ENCODE measurements around the gene ARHGAP6.
"Not testable (repeated sequence)": the region's sequence is repeated elsewhere in the genome, so short reads cannot be mapped to it uniquely, and the experiment has no call there.

The ARHGAP6 gene

DNA sequence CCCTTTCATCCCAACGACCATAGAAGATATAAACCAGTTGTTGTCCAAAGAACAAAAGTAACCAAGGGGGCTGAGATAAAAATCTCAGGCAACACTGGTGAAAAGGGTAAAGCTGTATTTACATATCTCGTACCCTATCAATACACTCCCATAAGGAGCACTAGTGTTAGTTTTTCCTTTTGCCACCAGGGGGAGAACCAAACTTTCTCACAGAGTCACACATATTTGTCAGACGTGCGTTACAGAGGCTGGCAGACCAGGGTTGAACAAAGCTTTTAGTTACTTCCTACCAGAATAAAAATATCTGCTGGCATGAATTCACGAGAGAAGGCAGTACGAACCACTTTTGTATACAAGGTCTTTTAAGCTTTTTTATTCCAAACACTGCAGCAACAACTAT is 284.3 kb downstream of the ARHGAP6 start:
- peak; percentile 43 for DNase-seq (ENCODE audit: low read depth, low spot score)
- no peak overlapping the region for H3K4me3 ChIP-seq (ENCODE audit: low read length)

DNA sequence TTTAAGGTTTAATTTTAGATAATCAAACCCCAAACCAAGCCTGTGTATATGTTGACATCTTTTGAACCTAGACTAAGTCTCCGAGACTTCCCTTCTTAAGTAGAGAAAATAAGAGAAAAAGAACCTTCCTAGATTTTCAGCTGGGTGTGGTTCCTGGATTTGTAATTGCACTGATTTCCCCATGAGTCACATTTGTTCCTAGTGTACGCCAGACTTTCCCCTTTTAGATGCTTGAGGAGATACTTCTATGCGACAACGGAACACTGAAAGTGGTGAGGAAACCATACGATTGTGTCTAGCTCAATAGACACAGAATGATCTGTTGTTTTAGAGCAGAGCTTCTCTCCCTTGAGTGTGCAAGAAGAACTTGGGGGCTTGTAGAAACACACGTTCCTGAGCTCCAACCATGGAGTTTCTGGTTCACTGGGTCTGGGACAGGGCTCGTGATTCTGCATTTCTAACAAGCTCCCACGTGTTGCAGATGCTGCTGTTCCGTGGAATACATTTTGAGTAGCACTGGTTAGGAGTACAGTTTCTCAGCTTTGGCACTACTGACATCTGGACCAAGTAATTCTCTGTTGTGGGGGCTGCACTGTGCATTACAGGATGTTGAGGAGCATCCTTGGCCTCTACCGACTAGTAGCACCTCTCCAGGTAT is 285.4 kb downstream of the ARHGAP6 start:
- no peak for DNase-seq (ENCODE audit: low read depth, low spot score)
- H3K4me3 ChIP-seq (ENCODE audit: low read length) = no peak overlapping the region

DNA sequence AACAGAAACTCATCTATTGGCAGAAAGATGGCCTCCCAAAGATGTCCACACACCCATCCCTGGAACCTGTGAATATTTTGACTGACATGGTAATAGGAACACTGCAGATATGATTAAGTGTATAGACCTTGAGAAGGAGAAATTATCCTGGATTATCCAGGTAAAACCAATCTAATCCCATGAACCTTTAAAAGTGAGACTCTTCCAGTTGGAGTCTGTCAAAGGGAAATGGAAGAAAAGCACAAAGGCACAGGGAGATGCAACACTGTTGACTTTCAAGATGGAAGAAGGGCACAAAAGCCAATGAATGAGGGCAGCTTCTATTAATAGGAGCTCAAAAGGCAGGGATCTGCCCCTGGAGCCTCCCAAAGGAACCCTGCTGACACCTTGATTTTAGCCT is 289.6 kb downstream of the ARHGAP6 start:
- DNase-seq (ENCODE audit: low read depth, low spot score) = no peak
- no peak overlapping the region for H3K4me3 ChIP-seq (ENCODE audit: low read length)

DNA sequence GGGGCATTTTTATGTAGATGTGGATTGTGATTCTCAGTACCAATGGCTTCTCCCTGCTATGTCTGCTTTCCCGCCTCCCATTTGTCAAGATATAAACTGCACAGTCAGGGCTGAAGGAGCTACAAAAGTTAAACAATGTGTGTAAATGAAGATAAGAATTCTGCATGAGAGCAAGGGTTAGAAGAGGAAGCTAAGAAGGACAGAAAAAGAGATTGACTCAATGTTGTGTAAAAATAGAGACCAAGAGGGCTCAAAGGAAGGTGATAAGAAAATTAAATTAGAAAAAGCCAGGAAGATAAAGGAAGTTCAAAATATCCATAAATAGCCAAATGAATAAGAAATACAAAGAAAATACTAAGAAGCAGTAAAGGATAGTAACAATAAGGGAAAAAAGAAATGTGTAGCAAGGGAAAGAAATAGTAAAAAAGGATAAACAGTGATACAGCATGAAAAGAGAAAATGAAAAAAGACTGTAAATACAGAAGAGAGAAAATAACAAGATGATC is 290.1 kb downstream of the ARHGAP6 start:
- no peak for DNase-seq (ENCODE audit: low read depth, low spot score)
- no peak overlapping the region for H3K4me3 ChIP-seq (ENCODE audit: low read length)

DNA sequence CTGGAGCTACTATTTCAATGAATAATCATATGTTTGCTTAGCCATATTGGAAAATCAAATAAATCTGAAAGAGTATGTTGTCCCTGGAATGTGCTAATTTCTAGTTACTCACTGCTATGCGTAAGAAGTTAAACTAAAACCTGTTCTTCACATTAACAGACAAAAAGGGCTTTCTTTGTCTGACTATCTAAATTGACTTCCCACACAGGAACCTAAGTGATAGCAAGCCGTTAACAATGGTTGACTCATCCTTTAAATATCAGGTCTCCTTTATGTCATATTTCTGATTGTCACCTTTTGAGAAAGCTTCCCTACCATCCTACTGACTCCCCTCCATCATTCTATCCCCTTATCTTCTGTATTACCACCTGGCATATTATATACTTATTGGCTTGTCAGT is 291.1 kb downstream of the ARHGAP6 start:
- H3K4me3 ChIP-seq (ENCODE audit: low read length) = no peak overlapping the region
- no peak for DNase-seq (ENCODE audit: low read depth, low spot score)

DNA sequence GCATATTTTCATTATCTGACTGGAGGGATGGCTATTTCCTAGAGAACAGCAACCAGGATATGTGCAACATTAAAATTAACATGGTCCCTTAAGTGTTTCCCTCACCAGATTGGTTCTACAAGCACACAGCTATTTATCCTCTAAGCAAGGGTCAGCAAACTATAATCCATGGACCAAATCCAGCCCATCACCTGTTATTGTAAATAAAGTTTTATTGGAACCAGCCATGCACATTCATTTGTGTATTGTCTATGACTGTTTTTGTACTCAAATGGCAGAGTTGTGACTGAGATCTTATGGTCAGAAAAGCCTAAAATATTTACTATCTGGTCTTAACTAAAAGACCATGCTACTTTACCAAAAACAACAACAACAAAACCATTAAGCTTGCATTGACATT is 294.6 kb downstream of the ARHGAP6 start:
- no peak overlapping the region for H3K4me3 ChIP-seq (ENCODE audit: low read length)
- DNase-seq (ENCODE audit: low read depth, low spot score) = no peak

DNA sequence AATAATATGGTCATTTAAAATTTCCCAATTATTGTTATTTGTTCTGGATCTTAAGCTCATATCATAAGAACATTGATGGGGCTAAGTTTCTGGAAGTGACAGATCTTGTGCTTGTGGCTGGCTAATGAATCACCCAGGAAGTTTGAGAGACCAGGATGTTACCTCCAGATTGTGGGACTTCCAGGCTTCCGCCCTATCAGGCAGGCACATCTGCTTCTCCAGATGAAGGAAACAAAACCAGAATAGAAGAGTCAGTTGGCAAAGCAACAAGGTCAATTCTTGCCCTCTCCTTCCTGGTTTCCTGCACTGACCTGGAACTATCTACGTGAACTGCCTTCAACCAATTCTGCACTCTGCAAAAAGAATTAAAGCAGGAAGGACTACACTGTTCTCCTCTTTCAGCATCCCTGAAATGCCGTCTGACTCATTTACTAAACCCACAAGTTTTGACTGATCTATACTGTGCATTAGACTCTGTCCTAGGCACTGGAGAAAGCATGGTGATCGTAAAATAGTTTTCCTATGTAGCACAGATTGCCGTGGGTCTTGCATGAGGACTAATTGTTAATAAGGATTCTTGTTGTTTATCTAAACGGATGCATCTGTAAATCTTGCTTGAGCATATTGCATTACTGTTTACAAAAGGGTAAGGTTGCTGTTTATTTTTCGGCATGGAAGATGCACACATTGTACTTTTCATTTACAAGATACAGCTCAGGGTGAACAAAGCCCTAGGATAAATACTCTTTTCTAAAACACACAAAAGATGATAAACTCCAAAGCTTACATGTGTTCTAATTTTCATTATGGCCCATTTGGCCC is 297.9 kb downstream of the ARHGAP6 start:
- no peak overlapping the region for H3K4me3 ChIP-seq (ENCODE audit: low read length)
- no peak for DNase-seq (ENCODE audit: low read depth, low spot score)

DNA sequence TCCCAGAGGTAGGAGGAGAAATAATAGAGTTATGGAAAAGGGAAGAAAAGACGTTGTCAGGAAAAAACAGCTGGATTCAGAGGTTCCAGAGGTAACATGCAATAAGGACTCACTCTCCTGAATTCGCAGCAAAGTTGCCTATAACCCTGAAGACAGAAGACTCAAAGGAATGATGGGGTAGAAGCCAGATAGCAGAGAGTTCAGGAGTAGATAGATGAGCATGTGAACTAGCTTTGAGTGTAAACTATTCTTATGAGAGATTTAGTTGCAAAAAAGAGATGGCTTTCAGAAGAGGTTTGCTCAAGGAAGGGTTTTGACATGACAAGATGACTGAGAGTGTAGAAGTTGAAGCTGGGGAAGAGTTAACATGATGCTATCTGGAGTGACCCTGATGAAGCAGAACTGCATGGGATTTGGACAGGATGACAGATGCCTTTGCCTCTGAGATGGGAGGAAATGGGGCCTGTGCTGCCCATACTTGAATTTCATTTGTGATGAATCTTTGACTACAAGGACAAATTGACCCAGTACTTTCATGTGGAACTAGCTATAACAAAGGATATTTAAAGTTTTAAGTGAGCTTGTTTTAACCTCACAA is 298.6 kb downstream of the ARHGAP6 start:
- no peak overlapping the region for H3K4me3 ChIP-seq (ENCODE audit: low read length)
- DNase-seq (ENCODE audit: low read depth, low spot score) = no peak

DNA sequence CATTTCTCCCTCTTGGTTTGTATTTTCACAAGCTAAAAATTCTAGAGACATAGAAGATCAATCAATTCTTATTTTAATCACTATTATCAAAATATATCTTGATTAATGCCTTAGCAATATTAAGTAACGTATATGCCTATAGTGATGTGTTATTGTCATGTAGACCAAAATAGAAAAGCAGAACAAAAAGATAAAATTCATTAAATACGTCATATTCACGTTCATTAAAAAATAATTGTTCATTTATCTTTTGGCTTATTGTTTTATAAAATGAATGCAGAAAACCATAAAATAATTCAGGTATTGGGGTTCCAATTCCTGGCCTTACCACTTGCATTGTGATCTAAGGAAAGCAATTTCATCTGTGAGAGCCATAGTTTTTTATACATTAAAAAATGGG is 300.3 kb downstream of the ARHGAP6 start:
- no peak overlapping the region for H3K4me3 ChIP-seq (ENCODE audit: low read length)
- DNase-seq (ENCODE audit: low read depth, low spot score) = no peak

DNA sequence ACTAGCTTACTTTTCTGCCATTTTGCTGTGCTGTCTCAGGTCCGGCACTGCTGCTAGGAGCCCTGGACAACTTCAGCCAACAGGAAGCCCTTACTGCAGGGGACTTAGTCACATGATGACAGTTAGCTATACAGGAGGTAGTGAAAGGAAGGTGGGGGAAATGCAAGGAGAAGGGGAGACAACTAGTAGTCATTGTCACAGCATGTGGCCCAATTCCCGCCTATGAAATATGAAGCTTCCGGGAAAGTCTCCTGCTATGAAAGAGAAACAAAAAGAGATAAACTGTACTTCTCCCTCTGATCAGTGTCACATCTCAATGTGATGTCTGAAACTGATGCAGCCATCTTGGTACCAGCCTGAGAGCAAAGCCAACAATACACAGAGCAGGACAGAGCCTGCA is 300.9 kb downstream of the ARHGAP6 start:
- no peak for DNase-seq (ENCODE audit: low read depth, low spot score)
- H3K4me3 ChIP-seq (ENCODE audit: low read length) = no peak overlapping the region

DNA sequence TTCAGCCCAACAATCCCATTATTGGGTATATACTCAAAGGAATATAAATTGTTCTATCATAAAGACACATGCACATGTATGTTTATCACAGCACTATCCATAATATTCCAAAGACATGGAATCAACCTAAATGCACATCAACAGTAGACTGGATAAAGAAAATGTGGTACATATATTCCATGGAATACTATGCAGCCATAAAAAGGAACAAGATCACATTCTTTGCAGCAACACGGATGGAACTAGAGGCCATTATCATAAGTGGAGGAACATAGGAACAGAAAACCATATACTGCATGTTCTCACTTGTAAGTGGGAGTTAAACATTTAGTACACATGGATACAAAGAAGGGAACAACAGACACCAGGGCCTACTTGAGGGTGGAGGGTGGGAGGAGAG is 301.9 kb downstream of the ARHGAP6 start:
- DNase-seq (ENCODE audit: low read depth, low spot score); H3K4me3 ChIP-seq (ENCODE audit: low read length): not testable (repeated sequence)

DNA sequence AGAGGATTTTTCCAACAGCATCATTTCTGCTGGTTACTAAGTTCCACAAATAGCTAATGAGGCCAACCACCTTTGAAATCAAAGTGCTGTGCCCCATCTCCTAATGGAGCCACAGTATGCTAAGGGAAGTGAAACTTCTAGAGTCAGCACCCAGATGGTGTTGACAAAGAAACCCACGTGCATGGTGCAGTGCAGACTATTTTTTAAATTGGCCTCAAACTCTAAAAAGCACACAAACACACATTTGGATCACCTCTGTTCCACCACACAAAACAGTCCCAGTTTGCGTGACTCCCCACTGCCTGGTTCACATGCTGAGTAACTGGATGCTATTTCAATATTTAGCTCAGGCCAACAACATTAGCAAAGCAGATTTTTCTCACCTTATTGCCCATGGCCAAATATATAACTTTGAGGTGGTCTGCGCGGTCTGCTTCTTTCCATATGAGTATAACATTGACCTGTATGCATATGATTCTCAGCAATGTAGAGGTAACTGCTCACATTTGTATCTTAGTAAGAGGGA is 302.6 kb downstream of the ARHGAP6 start:
- no peak overlapping the region for H3K4me3 ChIP-seq (ENCODE audit: low read length)
- DNase-seq (ENCODE audit: low read depth, low spot score) = no peak

DNA sequence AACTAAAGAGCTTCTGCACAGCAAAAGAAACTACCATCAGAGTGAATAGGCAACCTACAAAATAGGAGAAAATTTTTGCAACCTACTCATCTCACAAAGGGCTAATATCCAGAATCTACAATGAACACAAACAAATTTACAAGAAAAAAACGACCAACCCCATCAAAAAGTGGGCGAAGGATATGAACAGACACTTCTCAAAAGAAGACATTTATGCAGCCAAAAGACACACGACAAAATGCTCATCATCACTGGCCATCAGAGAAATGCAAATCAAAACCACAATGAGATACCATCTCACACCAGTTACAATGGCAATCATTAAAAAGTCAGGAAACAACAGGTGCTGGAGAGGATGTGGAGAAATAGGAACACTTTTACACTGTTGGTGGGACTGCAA is 304.1 kb downstream of the ARHGAP6 start:
- not testable (repeated sequence) for H3K4me3 ChIP-seq (ENCODE audit: low read length)

DNA sequence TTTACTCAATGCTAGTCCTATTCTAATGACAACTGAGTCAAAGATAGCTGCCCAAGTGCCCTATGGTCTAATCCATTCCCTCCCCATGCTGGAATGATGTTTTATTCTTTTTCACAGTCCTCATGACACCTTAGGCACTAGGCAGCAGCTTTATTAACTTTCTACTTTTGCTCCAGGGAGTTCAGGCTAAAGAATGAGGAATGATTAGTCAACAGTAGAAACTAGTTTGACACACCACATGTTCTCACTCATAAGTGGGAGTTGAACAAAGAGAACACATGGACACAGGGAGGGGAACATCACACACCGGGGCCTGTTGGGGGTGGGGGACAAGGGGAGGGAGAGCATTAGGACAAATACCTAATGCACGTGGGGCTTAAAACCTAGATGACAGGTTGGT is 309.8 kb downstream of the ARHGAP6 start:
- not testable (repeated sequence) for H3K4me3 ChIP-seq (ENCODE audit: low read length); DNase-seq (ENCODE audit: low read depth, low spot score)

More for the DNA sequence above, 304.1 kb downstream of the ARHGAP6 start:
- DNase-seq (ENCODE audit: low read depth, low spot score) = not testable (repeated sequence)

DNA sequence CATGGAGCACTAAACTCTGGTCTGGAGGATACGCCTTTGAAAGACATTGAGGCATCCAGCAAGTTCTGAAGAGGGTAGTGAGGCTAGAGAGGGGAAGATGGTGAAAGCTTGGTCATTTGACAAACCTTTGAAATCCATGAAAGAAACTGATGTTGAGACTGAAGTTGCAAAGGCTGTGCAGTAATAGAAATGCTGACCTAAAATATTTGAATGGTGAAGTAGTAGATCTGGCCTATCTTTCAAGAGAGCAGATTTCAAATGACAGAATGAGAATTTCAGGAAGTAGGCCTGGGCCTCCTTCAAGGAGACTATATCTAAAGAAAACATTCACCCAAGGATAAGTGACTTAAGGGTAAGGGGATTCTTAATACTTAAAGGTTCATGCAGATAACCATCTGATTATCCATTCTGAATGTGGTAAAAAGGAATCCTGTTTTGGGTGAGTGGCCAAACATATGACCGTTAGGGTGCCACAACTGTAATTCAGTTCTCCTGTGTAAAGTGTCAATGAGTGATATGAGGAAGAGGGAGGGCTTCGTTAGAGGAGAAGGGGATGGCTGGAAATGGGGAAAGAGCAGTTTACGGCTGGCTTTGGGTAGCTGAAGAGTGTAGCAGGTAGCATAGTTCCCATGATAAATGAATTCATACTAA is 310.3 kb downstream of the ARHGAP6 start:
- DNase-seq (ENCODE audit: low read depth, low spot score) = no peak
- no peak overlapping the region for H3K4me3 ChIP-seq (ENCODE audit: low read length)

DNA sequence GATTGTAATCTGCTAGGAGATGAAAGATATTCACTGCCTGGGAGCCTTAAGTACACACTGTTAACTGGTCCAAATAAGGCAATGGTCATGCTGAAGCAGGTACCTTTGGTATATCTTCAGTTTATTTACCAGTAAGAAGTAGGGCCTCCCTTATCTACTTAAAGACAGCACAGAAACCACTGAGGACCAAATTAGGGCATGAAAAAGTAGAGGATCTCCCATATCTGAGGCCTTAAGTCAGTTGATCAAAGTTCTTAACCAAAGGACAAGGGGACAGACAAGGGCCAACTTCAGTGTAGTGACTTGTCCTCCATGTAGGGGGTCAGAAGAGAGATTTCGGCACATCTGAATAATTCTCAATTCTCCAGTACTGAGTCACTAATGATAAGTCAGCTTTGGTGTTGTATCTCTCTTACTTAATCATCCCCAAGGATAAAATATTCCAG is 313.4 kb downstream of the ARHGAP6 start:
- no peak overlapping the region for H3K4me3 ChIP-seq (ENCODE audit: low read length)
- no peak for DNase-seq (ENCODE audit: low read depth, low spot score)

DNA sequence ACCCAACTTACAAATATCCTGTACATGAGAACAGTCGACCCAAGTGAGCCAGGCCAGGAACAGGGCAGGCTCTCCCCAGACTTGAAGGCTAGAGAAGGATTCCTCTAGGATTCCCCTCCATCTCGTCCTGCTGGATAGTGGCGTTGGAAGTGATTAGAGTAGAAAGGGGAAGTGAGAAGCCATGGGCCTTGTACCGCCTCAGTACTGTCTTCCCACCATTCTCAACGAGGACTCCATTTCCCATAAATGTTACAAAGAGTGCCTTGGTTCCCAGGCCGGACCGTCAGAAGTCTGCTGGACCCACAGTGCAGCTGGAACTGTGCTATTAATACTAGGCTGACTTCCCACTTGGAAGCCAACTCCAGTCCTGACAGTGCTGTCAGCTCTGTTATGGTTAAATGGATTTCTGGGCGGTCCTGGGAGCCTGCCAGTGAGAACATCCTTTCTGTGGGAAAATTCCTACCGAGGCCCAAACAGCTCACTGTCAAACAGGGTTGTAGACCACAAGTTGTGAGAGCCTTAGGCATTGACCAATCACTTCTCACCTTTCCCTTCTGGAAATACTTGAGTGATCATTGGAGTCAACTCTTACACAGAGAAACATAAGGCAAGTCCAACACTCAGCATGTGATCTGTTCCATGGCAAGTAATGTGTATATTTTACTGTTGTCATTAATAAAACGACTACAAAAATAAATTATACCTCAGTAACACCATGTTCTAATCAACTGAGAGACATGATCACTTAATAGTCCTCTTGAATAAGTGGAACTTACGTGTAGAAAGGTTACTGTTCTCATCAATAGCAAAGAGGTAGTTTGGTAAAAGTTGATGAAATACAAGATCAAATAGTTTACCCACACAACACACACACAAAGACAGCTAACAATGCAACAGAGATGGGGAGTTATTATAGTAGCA is 314.1 kb downstream of the ARHGAP6 start:
- H3K4me3 ChIP-seq (ENCODE audit: low read length) = no peak overlapping the region
- DNase-seq (ENCODE audit: low read depth, low spot score) = no peak

DNA sequence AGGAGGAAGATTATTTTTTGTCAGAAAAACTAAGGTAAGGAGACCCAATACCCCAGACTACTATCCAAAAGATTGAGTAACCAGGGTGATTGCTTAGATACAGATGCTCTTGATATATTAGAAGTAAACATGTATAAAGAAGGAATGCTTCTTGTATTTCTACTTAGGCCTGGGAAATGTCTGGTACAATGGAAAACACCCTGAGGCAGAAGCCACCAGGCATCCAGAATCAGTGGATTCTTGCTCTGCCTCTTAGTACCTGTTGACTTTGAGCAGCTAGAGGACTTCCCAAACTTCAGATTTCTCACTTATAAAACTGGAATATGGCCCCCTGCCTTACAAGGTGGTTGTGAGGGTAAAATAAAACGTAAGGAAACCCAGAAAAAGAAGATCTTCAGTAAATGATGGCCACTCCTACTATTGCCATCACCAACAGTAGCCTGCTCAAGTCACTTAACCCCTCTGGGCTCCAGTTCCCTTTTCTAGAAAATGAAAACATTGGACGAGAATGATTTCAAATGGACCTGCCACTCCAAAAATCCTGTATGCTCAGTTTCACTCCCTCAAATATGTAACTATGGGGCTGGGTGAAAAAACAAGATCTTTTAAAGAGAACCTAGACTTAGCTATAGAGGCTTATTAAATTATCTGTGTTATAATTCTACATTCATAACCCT is 315.9 kb downstream of the ARHGAP6 start:
- DNase-seq (ENCODE audit: low read depth, low spot score) = no peak
- no peak overlapping the region for H3K4me3 ChIP-seq (ENCODE audit: low read length)

Data from Jurkat, Clone E6-1 (cell line).